Fibroblast of the aortic adventitia (primary cell): Measurements from ENCODE around the gene NBEAL2. TPM values are rescaled to one million over a fixed set of nuclear protein-coding genes. Genes with fewer than 3 reads are reported as not detected.

Experiments used
- DNase-seq: peaks from one replicate; pipeline ENCODE4 v3.0.0-alpha.2; 2010; ENCODE audit warnings: low read depth
- H3K4me3 ChIP-seq: 2 replicates; pipeline ENCODE4 v1.5.1; 2011; ENCODE audit warnings: low read depth, mild to moderate bottlenecking, control low read depth, low read length, moderate library complexity
- total RNA-seq: library from RNA; depleted of rRNA; stranded (reverse); fragments of >200 nt; gene quantifications from 2 replicates; pipeline ENCODE4 v1.2.3, GENCODE V29; 2012; ENCODE audit warnings: low replicate concordance
- TF ChIP-seq, protein P1 (sequence below): IDR thresholded peaks from 2 replicates; pipeline ENCODE4 v1.5.1; 2011; ENCODE audit warnings: mild to moderate bottlenecking, low read length, control low read depth, inconsistent platforms; ENCODE audit not compliant: insufficient read depth

Gene NBEAL2
- total RNA-seq, 1 donor, result 4.4 TPM

DNA sequence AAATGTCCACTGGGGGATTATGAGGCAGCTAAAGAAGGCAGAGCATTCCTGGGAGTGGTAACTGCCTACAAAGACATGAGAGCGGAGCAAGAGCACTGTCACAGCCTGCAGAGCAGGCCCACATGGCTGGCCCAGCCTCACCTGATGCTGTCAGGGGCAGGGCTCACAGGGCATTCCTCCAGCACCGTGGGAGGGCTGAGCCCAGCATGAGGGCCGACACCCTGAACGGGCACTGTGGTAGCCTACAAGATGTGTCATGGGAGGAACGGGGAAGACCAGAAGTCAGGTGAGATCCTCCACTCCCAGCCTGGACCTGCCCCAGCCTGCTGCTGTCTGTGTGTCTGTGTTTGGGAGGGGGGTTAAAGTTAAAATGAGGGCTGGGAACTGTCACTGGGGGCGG is 33.0 kb upstream of the NBEAL2 start:
- no peak for DNase-seq
- TF ChIP-seq, protein P1, sequence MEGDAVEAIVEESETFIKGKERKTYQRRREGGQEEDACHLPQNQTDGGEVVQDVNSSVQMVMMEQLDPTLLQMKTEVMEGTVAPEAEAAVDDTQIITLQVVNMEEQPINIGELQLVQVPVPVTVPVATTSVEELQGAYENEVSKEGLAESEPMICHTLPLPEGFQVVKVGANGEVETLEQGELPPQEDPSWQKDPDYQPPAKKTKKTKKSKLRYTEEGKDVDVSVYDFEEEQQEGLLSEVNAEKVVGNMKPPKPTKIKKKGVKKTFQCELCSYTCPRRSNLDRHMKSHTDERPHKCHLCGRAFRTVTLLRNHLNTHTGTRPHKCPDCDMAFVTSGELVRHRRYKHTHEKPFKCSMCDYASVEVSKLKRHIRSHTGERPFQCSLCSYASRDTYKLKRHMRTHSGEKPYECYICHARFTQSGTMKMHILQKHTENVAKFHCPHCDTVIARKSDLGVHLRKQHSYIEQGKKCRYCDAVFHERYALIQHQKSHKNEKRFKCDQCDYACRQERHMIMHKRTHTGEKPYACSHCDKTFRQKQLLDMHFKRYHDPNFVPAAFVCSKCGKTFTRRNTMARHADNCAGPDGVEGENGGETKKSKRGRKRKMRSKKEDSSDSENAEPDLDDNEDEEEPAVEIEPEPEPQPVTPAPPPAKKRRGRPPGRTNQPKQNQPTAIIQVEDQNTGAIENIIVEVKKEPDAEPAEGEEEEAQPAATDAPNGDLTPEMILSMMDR, result no peak
- no peak overlapping the region for H3K4me3 ChIP-seq

DNA sequence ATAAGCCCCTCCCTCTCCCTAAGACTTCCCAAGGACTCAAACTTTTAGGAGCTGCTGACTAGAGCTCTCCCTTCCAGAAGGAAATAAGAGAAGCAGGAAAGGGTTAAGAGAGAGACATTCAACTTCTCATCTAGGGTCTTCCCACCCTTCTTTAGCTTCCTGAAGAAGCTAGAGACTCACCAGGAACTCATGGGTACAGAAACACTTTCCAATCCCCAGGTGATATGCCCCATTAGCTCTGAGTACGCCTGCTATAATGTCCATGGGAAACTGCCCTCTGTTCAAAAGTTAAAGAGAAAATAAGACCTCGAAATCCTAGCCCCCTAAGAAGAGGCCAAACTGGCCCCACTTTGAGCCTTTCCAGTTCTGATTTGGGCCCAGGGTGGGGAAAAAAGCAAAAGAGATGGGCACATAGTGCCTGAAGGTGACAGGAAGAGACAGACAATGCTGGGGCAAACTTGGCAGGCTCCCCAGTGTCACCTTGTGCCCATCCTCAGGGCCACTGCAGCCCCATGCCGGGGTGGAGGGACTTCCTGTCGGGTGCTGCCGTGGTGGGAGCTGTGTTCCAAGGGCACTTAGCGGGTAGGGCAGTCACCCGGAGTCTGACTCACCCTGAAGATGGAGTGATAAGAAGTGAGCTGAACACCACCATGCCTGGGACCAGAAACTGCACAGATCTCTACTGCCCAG is 32.5 kb upstream of the NBEAL2 start:
- H3K4me3 ChIP-seq, result no peak overlapping the region
- DNase-seq, result no peak
- TF ChIP-seq, protein P1, result no peak

DNA sequence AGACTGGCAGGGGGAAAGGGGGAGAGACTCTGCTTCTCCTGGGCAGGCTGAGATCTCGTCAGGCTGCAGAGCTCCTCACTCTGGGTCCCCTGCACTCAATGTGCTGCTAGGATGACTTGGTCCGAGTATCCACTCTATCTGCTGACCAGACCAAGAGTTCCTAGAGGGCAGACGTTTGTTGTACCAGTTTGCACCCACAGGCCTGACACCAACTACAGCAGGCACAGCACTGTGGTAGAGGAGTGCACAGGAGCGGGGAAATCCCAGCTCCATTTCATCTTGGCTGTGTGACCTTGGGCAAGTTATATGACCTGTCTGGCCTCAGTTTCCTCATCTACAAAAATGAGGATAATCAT is 31.9 kb upstream of the NBEAL2 start:
- no peak for DNase-seq
- H3K4me3 ChIP-seq, result no peak overlapping the region
- TF ChIP-seq, protein P1, result no peak

DNA sequence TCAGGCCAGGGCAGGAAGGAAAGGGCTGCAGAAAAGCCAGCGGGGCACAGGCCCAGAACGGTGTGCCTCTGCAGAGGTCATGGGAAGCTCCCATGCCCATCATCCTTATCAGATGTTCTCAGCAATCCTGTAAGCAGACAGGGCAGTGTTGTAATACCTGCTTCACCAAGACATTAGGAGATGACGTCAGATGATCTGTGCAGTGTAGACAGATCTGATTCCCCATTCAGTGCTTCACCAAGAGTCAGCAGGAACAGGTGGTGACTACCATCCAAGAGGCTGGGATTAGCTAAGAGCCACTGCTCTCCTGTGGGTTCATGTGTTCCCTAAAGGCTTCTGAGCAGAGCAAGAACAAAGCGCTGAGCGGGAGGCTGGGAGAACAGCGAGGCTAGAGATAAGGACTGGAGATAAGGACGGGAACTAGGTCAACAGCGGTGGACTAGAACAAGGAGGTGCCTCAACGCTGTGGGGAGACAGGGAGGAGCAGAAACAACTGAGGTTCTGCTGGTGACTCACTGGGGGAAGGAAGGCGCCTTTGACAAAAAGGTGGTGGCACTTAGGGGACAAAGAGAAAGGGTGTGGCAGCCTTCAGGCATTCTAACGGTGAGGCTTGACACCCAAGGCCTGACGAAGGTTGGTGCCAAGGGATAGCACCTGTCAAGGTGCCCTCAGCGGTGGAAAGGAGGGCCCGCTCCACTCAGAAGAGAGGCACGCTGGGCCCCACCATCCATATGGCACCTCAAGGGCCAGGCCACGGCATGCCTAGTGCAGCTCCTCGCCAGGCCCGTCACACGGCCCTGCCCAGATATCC is 31.3 kb upstream of the NBEAL2 start:
- DNase-seq, result peak; percentile 61
- TF ChIP-seq, protein P1, result no peak
- no peak overlapping the region for H3K4me3 ChIP-seq

DNA sequence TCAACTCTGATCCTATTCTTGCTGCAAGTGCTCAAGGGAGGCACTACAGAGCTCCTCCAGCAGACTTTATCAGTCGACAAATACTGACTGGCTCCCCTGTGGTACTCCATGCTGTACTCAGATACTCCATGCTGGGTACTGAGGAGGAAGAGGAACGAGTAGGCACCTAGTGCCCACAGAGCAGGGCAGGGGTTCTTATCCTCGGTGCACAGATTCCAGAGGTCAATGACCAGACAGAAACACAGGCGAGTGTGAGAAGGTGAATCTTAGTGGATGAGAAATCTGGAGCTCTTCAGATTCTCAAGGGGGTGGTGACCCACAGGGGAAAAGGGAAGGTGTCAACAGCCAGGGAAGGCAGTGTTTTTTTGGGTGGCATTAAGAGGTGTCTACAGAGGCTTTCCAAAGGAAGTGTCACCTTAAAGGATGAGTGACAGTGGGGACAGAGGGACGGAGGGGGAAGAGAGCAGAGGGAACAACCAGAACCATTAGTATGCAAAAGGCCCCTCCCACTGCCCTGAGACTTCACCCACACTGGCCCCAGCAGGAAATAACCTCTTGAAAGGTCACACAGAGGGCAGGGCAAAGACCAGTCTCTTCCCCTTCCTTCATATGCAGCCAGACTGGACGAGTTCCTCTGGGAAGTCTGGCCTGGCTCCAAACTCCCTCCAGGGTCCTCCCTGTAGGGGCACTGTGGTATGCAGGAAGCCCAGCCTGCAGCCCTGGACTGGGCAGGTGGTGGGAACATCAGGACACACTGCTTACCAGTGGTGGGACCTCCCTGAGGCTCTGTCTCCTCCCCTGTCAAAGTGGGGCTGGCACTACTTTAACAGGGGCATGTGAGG is 30.4 kb upstream of the NBEAL2 start:
- TF ChIP-seq, protein P1, result no peak
- no peak overlapping the region for H3K4me3 ChIP-seq
- DNase-seq, result no peak

DNA sequence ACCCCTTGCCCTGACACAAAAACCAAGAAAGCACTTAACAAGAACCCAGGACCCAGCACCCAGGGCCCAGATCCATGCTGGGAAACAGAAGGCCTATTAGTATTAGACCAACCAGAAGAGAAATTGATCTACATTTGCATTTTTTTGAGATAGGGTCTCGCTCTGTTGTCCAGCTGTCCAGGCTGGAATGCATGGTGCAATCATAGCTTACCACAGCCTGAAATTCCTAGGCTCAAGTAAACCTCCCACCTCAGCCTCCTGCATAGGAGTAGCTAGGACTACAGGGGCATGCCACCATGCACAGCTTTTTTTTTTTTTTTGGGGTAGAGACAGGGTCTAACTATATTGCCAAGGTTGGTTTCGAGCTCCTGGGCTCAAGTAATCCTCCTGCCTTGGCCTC is 29.3 kb upstream of the NBEAL2 start:
- no peak overlapping the region for H3K4me3 ChIP-seq
- no peak for DNase-seq
- TF ChIP-seq, protein P1, result no peak
